A673 (cell line): Measurements from ENCODE around the gene KIAA0753.

Source experiments
- CTCF ChIP-seq: fragments of 300-800, 200-600 bp; sonication (generic); conservative IDR thresholded peaks from 2 replicates; pipeline ENCODE4 v1.5.1; 2017; ENCODE audit warnings: low read depth, mild to moderate bottlenecking, antibody characterized with exemption, low read length, moderate library complexity, mixed read lengths
- EZH2 ChIP-seq: fragments of 200-600 bp; sonication (generic); IDR thresholded peaks from 2 replicates; pipeline ENCODE4 v1.6.1; 2017; ENCODE audit warnings: borderline replicate concordance, low read depth, mild to moderate bottlenecking, mixed read lengths, antibody characterized with exemption, low read length; ENCODE audit not compliant: poor library complexity, severe bottlenecking

DNA sequence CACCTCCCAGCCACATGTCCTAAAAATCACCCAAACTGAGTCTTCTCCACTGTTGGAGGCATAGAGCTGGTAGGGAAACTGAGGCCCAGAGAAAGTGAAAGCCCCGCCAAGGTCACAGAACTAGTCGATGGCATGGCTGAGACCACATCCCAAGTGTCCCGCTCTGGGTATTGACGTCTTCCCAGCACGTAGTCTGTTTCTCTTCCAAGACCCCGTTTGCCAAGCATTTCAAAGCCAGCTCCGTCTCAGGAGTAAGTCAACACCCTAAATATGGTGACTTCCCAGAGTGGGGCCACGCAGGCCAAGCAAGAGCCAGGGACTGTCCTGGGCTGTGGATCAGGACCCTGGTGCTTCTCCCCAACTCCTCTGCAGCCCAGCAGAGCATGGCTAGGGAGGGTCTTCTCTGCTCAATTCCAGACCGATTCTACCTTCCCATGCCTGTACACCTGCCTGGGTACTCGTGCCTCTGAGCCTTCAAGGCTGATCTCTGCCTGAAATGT is 103.9 kb downstream of the KIAA0753 start:
- TF ChIP-seq CTCF (no peak), EZH2 (no peak)
